Effector CD4-positive, alpha-beta T cell (primary cell): ENCODE results near the gene METTL6.
"Not testable (repeated sequence)": the region's sequence is repeated elsewhere in the genome, so short reads cannot be mapped to it uniquely, and the experiment has no call there.

Experiments used
- DNase-seq: peaks from one replicate; pipeline ENCODE4 v3.0.0-alpha.2; 2020

Gene METTL6

GRCh38 chr3:15401936-15402335, 25.4 kb downstream of the METTL6 start:
- no peak for DNase-seq

- no peak for DNase-seq
These were observed 27.4 kb downstream of the METTL6 start for GRCh38 chr3:15399970-15400369.

GRCh38 chr3:15398731-15399133, 28.6 kb downstream of the METTL6 start:
- DNase-seq, result not testable (repeated sequence)

GRCh38 chr3:15393252-15393651, 34.1 kb downstream of the METTL6 start:
- DNase-seq, result not testable (repeated sequence)

GRCh38 chr3:15391007-15391406, 36.3 kb downstream of the METTL6 start:
- no peak for DNase-seq

GRCh38 chr3:15390460-15390859, 36.9 kb downstream of the METTL6 start:
- no peak for DNase-seq

GRCh38 chr3:15388335-15388734, 39.0 kb downstream of the METTL6 start:
- DNase-seq, result not testable (repeated sequence)

GRCh38 chr3:15387735-15388134, 39.6 kb downstream of the METTL6 start:
- no peak for DNase-seq

- DNase-seq, result no peak
These were observed 40.2 kb downstream of the METTL6 start for GRCh38 chr3:15387171-15387581.

- not testable (repeated sequence) for DNase-seq
These were observed 40.7 kb downstream of the METTL6 start for GRCh38 chr3:15386654-15386955.

- DNase-seq, result no peak
These were observed 41.3 kb downstream of the METTL6 start for GRCh38 chr3:15385901-15386653.

- not testable (repeated sequence) for DNase-seq
These were observed 42.1 kb downstream of the METTL6 start for GRCh38 chr3:15385238-15385695.

GRCh38 chr3:15384510-15385237, 42.7 kb downstream of the METTL6 start:
- no peak for DNase-seq

GRCh38 chr3:15382405-15382923, 44.9 kb downstream of the METTL6 start:
- no peak for DNase-seq

GRCh38 chr3:15380980-15381890, 46.1 kb downstream of the METTL6 start:
- no peak for DNase-seq

GRCh38 chr3:15377961-15378791, 49.2 kb downstream of the METTL6 start:
- peak; percentile 94 for DNase-seq

GRCh38 chr3:15375461-15376000, 51.8 kb downstream of the METTL6 start:
- no peak for DNase-seq

- no peak for DNase-seq
These were observed 54.4 kb downstream of the METTL6 start for GRCh38 chr3:15372918-15373317.

- no peak for DNase-seq
These were observed 58.7 kb downstream of the METTL6 start for GRCh38 chr3:15368561-15369135.

- no peak for DNase-seq
These were observed 60.3 kb downstream of the METTL6 start for GRCh38 chr3:15367059-15367458.

- not testable (repeated sequence) for DNase-seq
These were observed 63.3 kb downstream of the METTL6 start for GRCh38 chr3:15364078-15364477.
